Kidney (tissue), 14 donors: ENCODE results near the gene SRM. TPM values are rescaled to one million over a fixed set of nuclear protein-coding genes. Genes with fewer than 3 reads are reported as not detected.

Source experiments
- DNase-seq, 5 donors: peaks; one replicate each; pipeline ENCODE4 v3.0.0-alpha.2; 2013 to 2020
- FAIRE-seq: peaks from 2 replicates; lab custom pipeline; 2012; peaks lifted over from hg19 to GRCh38; lab: Jason Lieb, UNC
- H3K27ac ChIP-seq, 2 donors: one replicate each; pipeline ENCODE4 v1.7.0; 2013; ENCODE audit warnings: low read depth in 2 of 2, low read length in 2 of 2, inconsistent platforms in 1 of 2
- H3K27me3 ChIP-seq: one replicate; pipeline ENCODE4 v1.7.1; 2013; ENCODE audit warnings: low read length, inconsistent platforms; ENCODE audit not compliant: control insufficient read depth, insufficient read depth
- H3K36me3 ChIP-seq, 3 donors: one replicate each; pipeline versions ENCODE4 v1.7.0 to v1.7.1; 2013; ENCODE audit warnings: low read length in 3 of 3, control low read depth in 1 of 3, inconsistent platforms in 1 of 3; ENCODE audit not compliant: insufficient read depth in 3 of 3, control insufficient read depth in 2 of 3
- H3K4me1 ChIP-seq, 3 donors: one replicate each; pipeline versions ENCODE4 v1.7.0 to v1.7.1; 2013; ENCODE audit warnings: low read length in 3 of 3, inconsistent platforms in 1 of 3, low read depth in 1 of 3; ENCODE audit not compliant: control insufficient read depth in 2 of 3, insufficient read depth in 2 of 3
- H3K4me3 ChIP-seq, 3 donors: one replicate each; pipeline versions ENCODE4 v1.7.0 to v1.8.1; 2013; ENCODE audit warnings: low read length in 3 of 3, control low read depth in 1 of 3, inconsistent platforms in 1 of 3
- H3K9ac ChIP-seq, 3 donors: one replicate each; pipeline versions ENCODE4 v1.7.0 to v1.7.1; 2013; ENCODE audit warnings: low read length in 3 of 3, control low read depth in 1 of 3, inconsistent platforms in 1 of 3
- H3K9me3 ChIP-seq, 3 donors: one replicate each; pipeline versions ENCODE4 v1.7.0 to v1.7.1; 2013; ENCODE audit warnings: low read length in 3 of 3, control low read depth in 1 of 3, inconsistent platforms in 1 of 3; ENCODE audit not compliant: control insufficient read depth in 2 of 3, insufficient read depth in 1 of 3
- CTCF ChIP-seq: IDR thresholded peaks from 3 replicates; pipeline ENCODE4 v1.5.1; 2012; ENCODE audit warnings: mild to moderate bottlenecking, moderate library complexity, borderline replicate concordance; ENCODE audit not compliant: insufficient read depth; ENCODE audit errors: extremely low read depth
- intact Hi-C: fragments of 100-400 bp; cut with DNase I; formaldehyde crosslinking; loops from one replicate; pipeline ENCODE4 v1.11.1; 2022
- polyA plus RNA-seq: library from polyadenylated mRNA; stranded (reverse); fragments of 350-450 nt; fragmentation: Illumina TruSeq; extraction: RNeasy Lipid Tissue Mini Kit (QIAGEN cat#74804); gene quantifications from one replicate; pipeline ENCODE4 v1.2.3, GENCODE V29; 2014; ENCODE audit warnings: low read depth, low replicate concordance; ENCODE audit not compliant: insufficient read depth
- total RNA-seq: library from RNA; stranded (reverse); fragmentation: NEBNext Ultra II Directional; extraction: Animal tissue kit (Norgen Biotek cat#: 25700); gene quantifications from one replicate; pipeline ENCODE4 v1.2.1, GENCODE V29; 2021
- donor health status: control.
- donor health status: control.
- donor health status: control.
- donor health status: control.
- donor health status: control.
- donor health status: DM: yes; HTN: yes; CAD: no.
- donor health status: Normal renal cell carcinoma (clear cell type).

SRM gene
- total and polyA plus RNA-seq, 2 donors from 2014 or later: 52.9 to 59.5 TPM

- Histone ChIP-seq H3K9ac (no peak overlapping the region), H3K27ac (no peak overlapping the region), H3K36me3 (peaks cover 3 to 16% (median 9%) of the 10 kb centered on the region in 3 donors), H3K9me3 (no peaks in the 10 kb centered on the region), H3K4me1 (peaks cover 0 to 11% (median 4%) of the 10 kb centered on the region in 3 donors), H3K27me3 (no peaks in the 10 kb centered on the region), H3K4me3 (no peak overlapping the region)
- intact Hi-C loops: no loop called here
- FAIRE-seq: no peak
- TF ChIP-seq CTCF: no peak
- peak in 1 of 5 donors; percentile 29 for DNase-seq
Observed at GRCh38 chr1:11062965-11063401, 3.2 kb upstream of the SRM start.

GRCh38 chr1:11061652-11062365 is 2.0 kb upstream of the SRM start:
- intact Hi-C loops: no loop called here
- no peak overlapping the region for H3K9ac ChIP-seq
- no peak for TF ChIP-seq CTCF
- H3K4me3 ChIP-seq: no peak overlapping the region
- peaks cover 3 to 10% (median 4%) of the 10 kb centered on the region in 3 donors for H3K36me3 ChIP-seq
- peak in 1 of 5 donors; percentile 15 for DNase-seq
- no peaks in the 10 kb centered on the region for H3K9me3 ChIP-seq
- H3K27ac ChIP-seq: no peak overlapping the region
- H3K4me1 ChIP-seq: peaks cover 0 to 11% (median 4%) of the 10 kb centered on the region in 3 donors
- H3K27me3 ChIP-seq: no peaks in the 10 kb centered on the region
- FAIRE-seq: no peak

- H3K9me3 ChIP-seq: no peaks in the 10 kb centered on the region
- intact Hi-C loops: no loop called here
- H3K36me3 ChIP-seq: peaks cover 0 to 4% (median 3%) of the 10 kb centered on the region in 3 donors
- peaks cover 0 to 11% (median 4%) of the 10 kb centered on the region in 3 donors for H3K4me1 ChIP-seq
- DNase-seq (peak in 2 of 5 donors; percentile 62 to 81), FAIRE-seq (no peak)
- H3K27me3 ChIP-seq: no peaks in the 10 kb centered on the region
- H3K4me3 ChIP-seq: peak overlapping the region; percentile 50 to 73 (median 64)
- no peak overlapping the region for H3K27ac ChIP-seq
- H3K9ac ChIP-seq: peak overlapping the region in 2 of 3 donors; percentile 17 to 56
- no peak for TF ChIP-seq CTCF
Observed at GRCh38 chr1:11059155-11059967, 457 bp downstream of the SRM start.
